ENCODE data around the gene PHYHIPL.

PHYHIPL gene

GRCh38 chr10:59176241-59177030 is at the start of gene PHYHIPL:
Gene PHYHIPL (plus strand): TSS chr10:59176643. CDS start chr10:59176854, 211 bp downstream.
- peak; percentile 42 for DNase-seq

- no peak for DNase-seq
Measured at GRCh38 chr10:59126991-59127390, 49.5 kb upstream of the PHYHIPL start.

- no peak for DNase-seq
Measured at GRCh38 chr10:59127991-59128390, 48.5 kb upstream of the PHYHIPL start.

GRCh38 chr10:59129867-59130266 is 46.6 kb upstream of the PHYHIPL start:
- DNase-seq: no peak

GRCh38 chr10:59131666-59132065 is 44.8 kb upstream of the PHYHIPL start:
- no peak for DNase-seq

- DNase-seq: peak; percentile 61
Measured at GRCh38 chr10:59133841-59134593, 42.4 kb upstream of the PHYHIPL start.

- DNase-seq: no peak
Measured at GRCh38 chr10:59134785-59135184, 41.7 kb upstream of the PHYHIPL start.

GRCh38 chr10:59135275-59135674 is 41.2 kb upstream of the PHYHIPL start:
- no peak for DNase-seq

GRCh38 chr10:59138052-59138451 is 38.4 kb upstream of the PHYHIPL start:
- DNase-seq: no peak

- no peak for DNase-seq
Measured at GRCh38 chr10:59143544-59143943, 32.9 kb upstream of the PHYHIPL start.

GRCh38 chr10:59148701-59149100 is 27.7 kb upstream of the PHYHIPL start:
- DNase-seq: no peak

- no peak for DNase-seq
Measured at GRCh38 chr10:59155556-59155955, 20.9 kb upstream of the PHYHIPL start.

- DNase-seq: no peak
Measured at GRCh38 chr10:59167512-59167911, 8.9 kb upstream of the PHYHIPL start.

GRCh38 chr10:59172567-59172966 is 3.9 kb upstream of the PHYHIPL start:
- no peak for DNase-seq

GRCh38 chr10:59173414-59173813 is 3.0 kb upstream of the PHYHIPL start:
- no peak for DNase-seq

GRCh38 chr10:59175538-59176240 is 754 bp upstream of the PHYHIPL start:
- DNase-seq: peak; percentile 30

GRCh38 chr10:59177031-59177797 is 771 bp downstream of the PHYHIPL start:
- peak; percentile 31 for DNase-seq

- no peak for DNase-seq
Measured at GRCh38 chr10:59177836-59178235, 1.4 kb downstream of the PHYHIPL start.

- DNase-seq: no peak
Measured at GRCh38 chr10:59179068-59179467, 2.6 kb downstream of the PHYHIPL start.

GRCh38 chr10:59180689-59181270 is 4.3 kb downstream of the PHYHIPL start:
- no peak for DNase-seq

- peak; percentile 51 for DNase-seq
Measured at GRCh38 chr10:59181668-59182067, 5.2 kb downstream of the PHYHIPL start.

GRCh38 chr10:59190332-59190731 is 13.9 kb downstream of the PHYHIPL start:
- no peak for DNase-seq

Measured in NCI-H446 treated with DMSO at 0.1 percent for 48 hours (cell line).